ENCODE data around the gene ANKS1B.

The ANKS1B gene

GRCh38 chr12:99146730-99147129, 838.0 kb downstream of the ANKS1B start:
- no peak overlapping the region for H3K4me3 ChIP-seq (ENCODE audit: low read length, poor library complexity, severe bottlenecking)
- no peaks in the 10 kb centered on the region for H3K9me3 ChIP-seq (ENCODE audit: insufficient read depth, low read depth, low read length)
- no peaks in the 10 kb centered on the region for H3K9me2 ChIP-seq (replicated peaks; ENCODE audit: low read depth, low read length)
- H2AFZ ChIP-seq (ENCODE audit: low read length) = no peak overlapping the region
- no peaks in the 10 kb centered on the region for H3K27me3 ChIP-seq (ENCODE audit: insufficient read depth, low read length, poor library complexity, severe bottlenecking)
- TF ChIP-seq CTCF (conservative IDR thresholded peaks at IDR 0.05; ENCODE audit: low read length) (no peak), EZH2phosphoT487 (IDR thresholded peaks at IDR 0.05; ENCODE audit: borderline replicate concordance) (no peak)
- H3K36me3 ChIP-seq (ENCODE audit: insufficient read depth, low read length) = no peaks in the 10 kb centered on the region
- no peaks in the 10 kb centered on the region for H3K4me1 ChIP-seq (ENCODE audit: insufficient read depth, low read length, poor library complexity, severe bottlenecking)
- H3K9ac ChIP-seq (ENCODE audit: low read depth, low read length, poor library complexity, severe bottlenecking) = no peak overlapping the region
- H4K20me1 ChIP-seq (ENCODE audit: insufficient read depth, low read length, poor library complexity, severe bottlenecking) = no peaks in the 10 kb centered on the region
- H3K79me2 ChIP-seq (ENCODE audit: insufficient read depth, low read length) = no peaks in the 10 kb centered on the region
- H3K4me2 ChIP-seq (ENCODE audit: low read depth, low read length, poor library complexity, severe bottlenecking) = no peak overlapping the region
- no peaks in the 10 kb centered on the region for H3F3A ChIP-seq (ENCODE audit: low read depth)

- Histone ChIP-seq H2AFZ (ENCODE audit: low read length) (no peak overlapping the region), H3K4me1 (ENCODE audit: insufficient read depth, low read length, poor library complexity, severe bottlenecking) (no peaks in the 10 kb centered on the region), H3K4me3 (ENCODE audit: low read length, poor library complexity, severe bottlenecking) (no peak overlapping the region), H3K9ac (ENCODE audit: low read depth, low read length, poor library complexity, severe bottlenecking) (no peak overlapping the region), H3K79me2 (ENCODE audit: insufficient read depth, low read length) (no peaks in the 10 kb centered on the region), H4K20me1 (ENCODE audit: insufficient read depth, low read length, poor library complexity, severe bottlenecking) (no peaks in the 10 kb centered on the region), H3K4me2 (ENCODE audit: low read depth, low read length, poor library complexity, severe bottlenecking) (no peak overlapping the region), H3K9me3 (ENCODE audit: insufficient read depth, low read depth, low read length) (no peaks in the 10 kb centered on the region), H3K36me3 (ENCODE audit: insufficient read depth, low read length) (no peaks in the 10 kb centered on the region), H3K27me3 (ENCODE audit: insufficient read depth, low read length, poor library complexity, severe bottlenecking) (no peaks in the 10 kb centered on the region), H3K9me2 (replicated peaks; ENCODE audit: low read depth, low read length) (no peaks in the 10 kb centered on the region), H3F3A (ENCODE audit: low read depth) (no peaks in the 10 kb centered on the region)
- TF ChIP-seq CTCF (conservative IDR thresholded peaks at IDR 0.05; ENCODE audit: low read length) (no peak), EZH2phosphoT487 (IDR thresholded peaks at IDR 0.05; ENCODE audit: borderline replicate concordance) (no peak)
Observed at GRCh38 chr12:99146185-99146584, 838.6 kb downstream of the ANKS1B start.

- Histone ChIP-seq H3K27me3 (ENCODE audit: insufficient read depth, low read length, poor library complexity, severe bottlenecking) (no peaks in the 10 kb centered on the region), H3K9me2 (replicated peaks; ENCODE audit: low read depth, low read length) (no peaks in the 10 kb centered on the region), H3K4me3 (ENCODE audit: low read length, poor library complexity, severe bottlenecking) (no peak overlapping the region), H3K79me2 (ENCODE audit: insufficient read depth, low read length) (no peaks in the 10 kb centered on the region), H2AFZ (ENCODE audit: low read length) (no peak overlapping the region), H4K20me1 (ENCODE audit: insufficient read depth, low read length, poor library complexity, severe bottlenecking) (no peaks in the 10 kb centered on the region), H3K4me1 (ENCODE audit: insufficient read depth, low read length, poor library complexity, severe bottlenecking) (no peaks in the 10 kb centered on the region), H3K4me2 (ENCODE audit: low read depth, low read length, poor library complexity, severe bottlenecking) (no peak overlapping the region), H3K9ac (ENCODE audit: low read depth, low read length, poor library complexity, severe bottlenecking) (no peak overlapping the region), H3K36me3 (ENCODE audit: insufficient read depth, low read length) (no peaks in the 10 kb centered on the region), H3K9me3 (ENCODE audit: insufficient read depth, low read depth, low read length) (no peaks in the 10 kb centered on the region), H3F3A (ENCODE audit: low read depth) (no peaks in the 10 kb centered on the region)
- TF ChIP-seq EZH2phosphoT487 (IDR thresholded peaks at IDR 0.05; ENCODE audit: borderline replicate concordance) (no peak), CTCF (conservative IDR thresholded peaks at IDR 0.05; ENCODE audit: low read length) (no peak)
Observed at GRCh38 chr12:99142651-99143050, 842.1 kb downstream of the ANKS1B start.
